ENCODE data around the gene ITGB3.

ITGB3 gene

DNA sequence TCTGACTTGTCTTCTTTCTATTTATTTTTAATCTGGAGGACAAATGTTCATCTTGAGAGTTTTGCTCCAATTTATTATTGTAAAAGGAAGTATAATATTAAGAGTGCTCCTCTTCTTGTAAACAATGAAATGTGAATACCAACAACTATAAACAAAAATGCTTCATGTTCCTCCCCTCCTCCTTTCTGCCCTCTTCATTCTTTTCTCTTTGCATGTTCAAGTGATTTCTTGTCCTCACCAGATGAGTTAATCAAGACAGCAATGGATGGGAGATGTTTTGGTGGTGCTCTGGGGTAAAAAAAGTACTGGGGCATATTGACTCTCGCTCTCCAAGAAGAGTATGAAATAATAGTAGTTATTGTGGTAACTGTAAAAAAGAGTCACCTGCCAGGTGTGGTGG lies 24.3 kb downstream of the ITGB3 start:
- H3K36me3 ChIP-seq (ENCODE audit: control insufficient read depth, insufficient read depth, low read length): no peaks in the 10 kb centered on the region

DNA sequence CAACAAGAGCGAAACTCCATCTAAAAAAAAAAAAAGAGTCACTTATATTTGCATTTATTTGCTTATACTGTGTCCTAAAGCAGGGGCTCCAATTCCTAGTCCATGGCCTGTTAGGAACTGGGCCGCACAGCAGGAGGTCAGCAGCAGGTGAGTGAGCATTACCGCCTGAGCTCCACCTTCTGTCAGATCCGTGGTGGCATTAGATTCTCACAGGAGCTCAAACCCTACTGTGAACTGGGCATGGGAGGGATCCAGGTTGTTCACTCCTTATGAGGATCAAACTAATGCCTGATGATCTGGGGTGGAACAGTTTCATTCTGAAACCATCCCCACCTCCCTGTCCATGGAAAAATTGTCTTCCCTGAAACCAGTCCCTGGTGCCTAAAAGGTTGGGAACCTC lies 24.9 kb downstream of the ITGB3 start:
- Histone ChIP-seq H3K9ac (ENCODE audit: low read length) (no peak overlapping the region), H3K27ac (ENCODE audit: low read depth, low read length) (no peak overlapping the region)

More for the DNA sequence above, 24.3 kb downstream of the ITGB3 start:
- no peak overlapping the region for H3K27ac ChIP-seq (ENCODE audit: low read depth, low read length)
- no peaks in the 10 kb centered on the region for H3K9me3 ChIP-seq (ENCODE audit: control insufficient read depth, insufficient read depth, low read depth, low read length)
- no peak overlapping the region for H3K9ac ChIP-seq (ENCODE audit: low read length)
- H3K4me1 ChIP-seq (ENCODE audit: control insufficient read depth, insufficient read depth, low read length): peaks cover 36% of the 10 kb centered on the region
- no peaks in the 10 kb centered on the region for H3K27me3 ChIP-seq (ENCODE audit: control insufficient read depth, insufficient read depth, low read length)
- H3K4me3 ChIP-seq (ENCODE audit: low read depth, low read length): no peak overlapping the region

DNA sequence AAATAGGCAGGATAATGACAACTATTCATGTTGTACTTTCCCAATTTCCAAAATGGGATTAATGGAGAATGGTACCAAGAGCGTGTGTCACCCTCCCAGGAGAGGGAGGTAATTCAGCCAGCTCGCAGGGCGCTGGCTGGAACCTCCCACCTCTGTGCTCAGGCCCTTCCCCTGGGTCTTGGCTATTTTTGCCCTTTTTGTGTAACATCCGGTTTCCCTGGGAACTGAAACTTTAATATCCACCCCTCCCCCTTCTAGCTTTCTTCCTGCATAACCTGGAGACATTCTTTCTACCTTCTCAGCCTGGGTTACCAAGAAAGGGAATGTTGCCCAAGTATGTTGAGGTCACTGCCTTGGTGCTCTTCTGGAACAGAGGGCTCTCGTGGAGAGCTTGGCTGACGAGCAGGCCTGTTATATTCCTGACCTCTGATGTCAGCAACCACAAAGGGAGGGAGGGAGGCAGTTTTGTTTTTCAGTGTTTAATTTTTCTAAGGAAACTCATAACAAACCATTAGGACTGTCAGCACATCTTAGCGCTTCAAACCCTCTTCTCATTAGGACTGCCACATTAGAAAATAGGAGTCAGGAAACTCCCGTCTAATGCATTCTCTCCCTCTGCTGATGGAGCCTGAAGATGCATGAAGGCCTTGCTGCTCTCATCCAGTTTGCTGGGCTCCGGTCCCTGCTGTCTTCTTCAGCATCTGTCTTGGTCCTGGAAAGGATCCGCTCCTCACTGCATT lies 25.6 kb downstream of the ITGB3 start:
- no peak overlapping the region for H3K9ac ChIP-seq (ENCODE audit: low read length)
- no peak overlapping the region for H3K27ac ChIP-seq (ENCODE audit: low read depth, low read length)
- H3K4me1 ChIP-seq (ENCODE audit: control insufficient read depth, insufficient read depth, low read length): peaks cover 36% of the 10 kb centered on the region
- H3K36me3 ChIP-seq (ENCODE audit: control insufficient read depth, insufficient read depth, low read length): no peaks in the 10 kb centered on the region
- no peaks in the 10 kb centered on the region for H3K27me3 ChIP-seq (ENCODE audit: control insufficient read depth, insufficient read depth, low read length)
- H3K4me3 ChIP-seq (ENCODE audit: low read depth, low read length): no peak overlapping the region
- H3K9me3 ChIP-seq (ENCODE audit: control insufficient read depth, insufficient read depth, low read depth, low read length): no peaks in the 10 kb centered on the region

More for the DNA sequence above, 24.9 kb downstream of the ITGB3 start:
- no peak overlapping the region for H3K4me3 ChIP-seq (ENCODE audit: low read depth, low read length)
- no peaks in the 10 kb centered on the region for H3K27me3 ChIP-seq (ENCODE audit: control insufficient read depth, insufficient read depth, low read length)
- H3K4me1 ChIP-seq (ENCODE audit: control insufficient read depth, insufficient read depth, low read length): peaks cover 36% of the 10 kb centered on the region
- no peaks in the 10 kb centered on the region for H3K36me3 ChIP-seq (ENCODE audit: control insufficient read depth, insufficient read depth, low read length)
- no peaks in the 10 kb centered on the region for H3K9me3 ChIP-seq (ENCODE audit: control insufficient read depth, insufficient read depth, low read depth, low read length)

DNA sequence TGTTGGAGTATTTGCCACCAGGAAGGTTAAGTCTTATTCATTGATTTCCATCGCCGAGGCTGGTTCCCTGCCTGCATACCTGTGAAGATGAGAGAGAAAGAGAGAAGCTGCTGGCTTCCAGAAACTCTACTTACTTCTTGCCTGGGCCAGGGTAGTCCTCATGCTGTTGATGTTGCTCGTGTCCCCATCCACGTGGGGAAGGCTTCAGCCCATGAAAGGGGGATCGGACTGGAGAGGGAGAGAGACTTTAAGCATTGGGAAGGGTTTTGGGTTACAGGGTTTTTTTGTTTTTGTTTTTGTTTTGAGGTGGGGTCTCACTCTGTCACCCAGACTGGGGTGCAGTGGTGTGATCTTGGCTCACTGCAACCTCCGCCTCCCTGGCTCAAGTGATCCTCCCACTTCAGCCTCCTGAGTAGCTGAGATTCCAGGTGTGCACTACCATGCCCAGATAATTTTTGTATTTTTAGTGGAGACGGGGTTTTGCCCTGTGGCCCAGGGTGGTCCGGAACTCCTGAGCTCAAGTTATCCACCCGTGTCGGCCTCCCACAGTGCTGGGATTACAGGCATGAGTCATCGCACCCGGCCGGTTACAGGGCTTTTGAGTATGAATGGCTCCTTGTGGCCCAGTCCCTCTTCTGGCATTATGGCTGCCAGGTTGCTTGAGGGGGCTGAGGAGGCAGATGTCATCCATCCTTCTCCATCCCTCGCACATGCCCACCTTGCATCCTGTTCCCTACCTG lies 26.6 kb downstream of the ITGB3 start:
- no peak overlapping the region for H3K4me3 ChIP-seq (ENCODE audit: low read depth, low read length)
- no peaks in the 10 kb centered on the region for H3K27me3 ChIP-seq (ENCODE audit: control insufficient read depth, insufficient read depth, low read length)
- peaks cover 30% of the 10 kb centered on the region for H3K4me1 ChIP-seq (ENCODE audit: control insufficient read depth, insufficient read depth, low read length)
- no peaks in the 10 kb centered on the region for H3K9me3 ChIP-seq (ENCODE audit: control insufficient read depth, insufficient read depth, low read depth, low read length)
- H3K9ac ChIP-seq (ENCODE audit: low read length): no peak overlapping the region
- no peaks in the 10 kb centered on the region for H3K36me3 ChIP-seq (ENCODE audit: control insufficient read depth, insufficient read depth, low read length)
- H3K27ac ChIP-seq (ENCODE audit: low read depth, low read length): no peak overlapping the region

DNA sequence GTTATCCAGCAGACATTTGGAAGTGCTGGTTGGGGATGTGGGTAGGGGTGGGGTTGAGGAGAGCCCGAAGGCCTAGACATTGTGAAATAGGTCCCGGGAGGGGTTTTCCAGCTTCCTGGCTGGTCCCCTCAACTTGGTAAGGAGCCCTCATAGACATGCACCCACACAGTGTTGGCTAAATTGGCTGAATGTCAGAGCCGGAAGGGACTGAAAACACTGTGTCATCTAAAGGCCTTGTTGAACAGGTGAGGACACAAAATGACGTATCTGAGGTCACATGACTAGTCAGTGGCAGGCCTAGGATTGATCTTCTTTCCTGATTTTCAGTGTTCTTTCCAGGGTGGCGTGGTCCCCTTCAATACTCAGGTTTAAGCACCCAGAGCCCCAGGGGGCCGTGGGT lies 27.6 kb downstream of the ITGB3 start:
- no peaks in the 10 kb centered on the region for H3K36me3 ChIP-seq (ENCODE audit: control insufficient read depth, insufficient read depth, low read length)
- H3K27ac ChIP-seq (ENCODE audit: low read depth, low read length): no peak overlapping the region
- H3K9ac ChIP-seq (ENCODE audit: low read length): no peak overlapping the region
- peaks cover 20% of the 10 kb centered on the region for H3K4me1 ChIP-seq (ENCODE audit: control insufficient read depth, insufficient read depth, low read length)
- no peak overlapping the region for H3K4me3 ChIP-seq (ENCODE audit: low read depth, low read length)
- H3K9me3 ChIP-seq (ENCODE audit: control insufficient read depth, insufficient read depth, low read depth, low read length): no peaks in the 10 kb centered on the region
- no peaks in the 10 kb centered on the region for H3K27me3 ChIP-seq (ENCODE audit: control insufficient read depth, insufficient read depth, low read length)

DNA sequence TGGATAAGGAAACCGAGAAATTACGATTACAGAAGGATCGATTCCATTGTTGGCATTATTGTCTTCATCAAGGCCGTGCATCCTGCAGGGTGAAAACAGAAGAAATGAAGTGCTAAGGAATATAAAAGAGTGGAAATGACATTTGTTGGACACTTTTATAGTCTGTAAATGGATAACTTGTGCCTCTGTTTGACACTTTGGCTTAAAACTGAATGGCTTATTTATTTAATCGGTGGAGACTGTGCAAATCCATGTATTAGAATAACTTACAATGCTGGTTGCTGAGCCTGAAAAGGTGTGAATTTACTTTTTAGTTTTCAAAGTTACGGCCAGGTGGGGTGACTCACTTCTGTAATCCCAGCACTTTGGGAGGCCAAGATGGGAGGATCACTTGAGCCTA lies 31.4 kb downstream of the ITGB3 start:
- no peaks in the 10 kb centered on the region for H3K4me1 ChIP-seq (ENCODE audit: control insufficient read depth, insufficient read depth, low read length)
- H3K9ac ChIP-seq (ENCODE audit: low read length): no peak overlapping the region

DNA sequence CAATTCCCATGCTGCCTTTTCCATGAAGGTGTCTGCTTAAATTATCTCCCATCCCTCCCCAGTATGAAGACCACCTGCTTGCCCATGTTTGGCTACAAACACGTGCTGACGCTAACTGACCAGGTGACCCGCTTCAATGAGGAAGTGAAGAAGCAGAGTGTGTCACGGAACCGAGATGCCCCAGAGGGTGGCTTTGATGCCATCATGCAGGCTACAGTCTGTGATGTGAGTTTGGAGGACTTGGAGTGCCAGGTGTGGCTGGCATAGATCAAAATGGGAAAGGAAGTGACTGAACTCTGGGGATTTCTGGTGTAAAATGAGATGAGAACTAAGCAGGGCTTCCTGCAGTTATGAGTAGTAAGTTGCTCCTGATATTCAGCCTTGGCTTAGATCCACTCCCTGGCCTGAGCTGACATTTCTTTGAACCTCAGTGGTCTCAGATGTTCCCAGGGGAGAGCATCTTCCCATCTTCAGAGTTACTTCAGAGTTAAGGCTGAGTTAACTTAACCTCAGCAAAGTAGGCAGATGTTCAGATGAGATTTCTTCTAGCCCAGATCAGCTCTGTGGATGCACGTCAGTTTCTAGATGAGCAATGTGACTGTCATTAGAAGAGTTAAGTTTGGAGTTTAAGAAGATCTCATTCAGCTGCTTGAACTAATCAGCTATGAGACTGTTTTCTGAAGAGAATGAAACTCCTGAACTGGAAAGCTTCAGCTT lies 32.7 kb downstream of the ITGB3 start:
- H3K27me3 ChIP-seq (ENCODE audit: control insufficient read depth, insufficient read depth, low read length): peaks cover 3% of the 10 kb centered on the region; the same call in 1 of the 2 replicates
- no peaks in the 10 kb centered on the region for H3K36me3 ChIP-seq (ENCODE audit: control insufficient read depth, insufficient read depth, low read length)
- H3K9ac ChIP-seq (ENCODE audit: low read length): no peak overlapping the region
- no peak overlapping the region for H3K27ac ChIP-seq (ENCODE audit: low read depth, low read length)
- H3K4me3 ChIP-seq (ENCODE audit: low read depth, low read length): no peak overlapping the region
- H3K4me1 ChIP-seq (ENCODE audit: control insufficient read depth, insufficient read depth, low read length): peaks cover 8% of the 10 kb centered on the region
- H3K9me3 ChIP-seq (ENCODE audit: control insufficient read depth, insufficient read depth, low read depth, low read length): no peaks in the 10 kb centered on the region

More for the DNA sequence above, 31.4 kb downstream of the ITGB3 start:
- Histone ChIP-seq H3K4me3 (ENCODE audit: low read depth, low read length) (no peak overlapping the region), H3K27ac (ENCODE audit: low read depth, low read length) (no peak overlapping the region), H3K9me3 (ENCODE audit: control insufficient read depth, insufficient read depth, low read depth, low read length) (no peaks in the 10 kb centered on the region), H3K36me3 (ENCODE audit: control insufficient read depth, insufficient read depth, low read length) (no peaks in the 10 kb centered on the region), H3K27me3 (ENCODE audit: control insufficient read depth, insufficient read depth, low read length) (no peaks in the 10 kb centered on the region)

DNA sequence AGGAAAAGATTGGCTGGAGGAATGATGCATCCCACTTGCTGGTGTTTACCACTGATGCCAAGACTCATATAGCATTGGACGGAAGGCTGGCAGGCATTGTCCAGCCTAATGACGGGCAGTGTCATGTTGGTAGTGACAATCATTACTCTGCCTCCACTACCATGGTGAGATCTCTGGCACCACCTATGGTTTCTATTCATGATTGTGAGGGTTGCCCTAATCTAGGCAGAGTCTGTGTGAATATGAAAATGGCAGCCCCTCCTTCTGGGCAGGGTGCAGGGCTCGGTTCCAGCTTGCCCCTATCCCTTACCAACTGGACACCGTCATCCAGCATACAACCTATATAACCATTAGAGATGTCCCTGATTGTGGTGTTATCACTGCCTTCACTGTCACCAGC lies 33.4 kb downstream of the ITGB3 start:
- H3K36me3 ChIP-seq (ENCODE audit: control insufficient read depth, insufficient read depth, low read length): no peaks in the 10 kb centered on the region
- H3K9me3 ChIP-seq (ENCODE audit: control insufficient read depth, insufficient read depth, low read depth, low read length): no peaks in the 10 kb centered on the region
- H3K4me3 ChIP-seq (ENCODE audit: low read depth, low read length): no peak overlapping the region
- peaks cover 11% of the 10 kb centered on the region for H3K4me1 ChIP-seq (ENCODE audit: control insufficient read depth, insufficient read depth, low read length)
- no peak overlapping the region for H3K27ac ChIP-seq (ENCODE audit: low read depth, low read length)
- peaks cover 3% of the 10 kb centered on the region; the same call in 1 of the 2 replicates for H3K27me3 ChIP-seq (ENCODE audit: control insufficient read depth, insufficient read depth, low read length)
- no peak overlapping the region for H3K9ac ChIP-seq (ENCODE audit: low read length)

DNA sequence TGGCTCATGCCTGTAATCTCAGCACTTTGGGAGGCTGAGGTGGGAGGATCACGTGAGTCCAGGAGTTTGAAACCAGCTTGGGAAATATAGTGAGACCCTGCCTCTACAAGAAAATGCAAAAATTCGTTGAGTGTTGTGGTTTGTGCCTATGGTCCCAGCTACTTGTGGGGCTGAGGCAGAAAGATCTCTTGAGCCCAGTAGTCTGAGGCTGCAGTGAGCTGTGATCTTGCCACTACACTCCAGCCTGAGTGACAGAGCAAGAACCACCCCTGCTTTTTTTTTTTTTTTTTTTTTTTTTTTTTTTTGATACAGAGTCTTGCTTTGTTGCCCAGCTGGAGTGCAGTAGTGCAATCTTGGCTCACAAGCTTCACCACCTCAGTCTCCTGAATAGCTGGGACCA lies 34.0 kb downstream of the ITGB3 start:
- H3K9ac ChIP-seq (ENCODE audit: low read length): no peak overlapping the region
- H3K27me3 ChIP-seq (ENCODE audit: control insufficient read depth, insufficient read depth, low read length): peaks cover 3% of the 10 kb centered on the region; the same call in 1 of the 2 replicates
- H3K4me3 ChIP-seq (ENCODE audit: low read depth, low read length): no peak overlapping the region
- peaks cover 11% of the 10 kb centered on the region for H3K4me1 ChIP-seq (ENCODE audit: control insufficient read depth, insufficient read depth, low read length)
- no peak overlapping the region for H3K27ac ChIP-seq (ENCODE audit: low read depth, low read length)
- H3K9me3 ChIP-seq (ENCODE audit: control insufficient read depth, insufficient read depth, low read depth, low read length): no peaks in the 10 kb centered on the region
- H3K36me3 ChIP-seq (ENCODE audit: control insufficient read depth, insufficient read depth, low read length): no peaks in the 10 kb centered on the region

DNA sequence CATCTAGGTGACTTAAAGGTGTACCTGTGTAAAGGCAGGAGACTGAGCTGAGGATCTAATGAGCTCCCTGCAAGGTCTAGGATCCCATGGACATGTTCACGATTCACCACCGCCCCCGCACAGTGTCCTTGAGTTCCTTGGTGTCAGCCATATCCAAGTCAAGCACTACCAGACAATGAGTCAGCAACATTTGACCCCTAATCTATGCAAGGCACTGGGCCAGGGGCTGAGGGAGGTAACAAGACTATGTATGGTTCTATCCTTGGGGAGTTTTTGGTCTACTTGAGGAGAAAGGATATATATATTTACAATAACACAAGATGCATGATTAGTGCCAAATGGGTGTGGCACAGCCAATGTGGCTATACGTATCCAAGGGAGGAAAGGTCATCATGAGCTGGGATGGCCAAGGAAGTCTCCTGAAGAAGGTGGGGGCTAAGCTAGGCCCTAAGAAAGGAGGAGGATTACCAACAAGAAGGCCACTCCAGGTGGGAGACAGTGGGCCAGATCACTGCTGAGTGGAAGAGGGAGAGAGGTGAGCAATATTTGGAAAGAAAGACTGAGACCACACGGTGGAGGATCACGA lies 35.0 kb downstream of the ITGB3 start:
- H3K27ac ChIP-seq (ENCODE audit: low read depth, low read length): no peak overlapping the region
- no peak overlapping the region for H3K4me3 ChIP-seq (ENCODE audit: low read depth, low read length)
- peaks cover 11% of the 10 kb centered on the region for H3K4me1 ChIP-seq (ENCODE audit: control insufficient read depth, insufficient read depth, low read length)
- H3K9ac ChIP-seq (ENCODE audit: low read length): no peak overlapping the region
- no peaks in the 10 kb centered on the region for H3K36me3 ChIP-seq (ENCODE audit: control insufficient read depth, insufficient read depth, low read length)
- peaks cover 3% of the 10 kb centered on the region; the same call in 1 of the 2 replicates for H3K27me3 ChIP-seq (ENCODE audit: control insufficient read depth, insufficient read depth, low read length)
- H3K9me3 ChIP-seq (ENCODE audit: control insufficient read depth, insufficient read depth, low read depth, low read length): no peaks in the 10 kb centered on the region

Data from HUES6 (cell line).